Measurements from ENCODE around the gene UNC13D. TPM values are rescaled to one million over a fixed set of nuclear protein-coding genes. Genes with fewer than 3 reads are reported as not detected.

Gene UNC13D
- total RNA-seq, 1 experiment from 2014 or later: 12.7 TPM

DNA sequence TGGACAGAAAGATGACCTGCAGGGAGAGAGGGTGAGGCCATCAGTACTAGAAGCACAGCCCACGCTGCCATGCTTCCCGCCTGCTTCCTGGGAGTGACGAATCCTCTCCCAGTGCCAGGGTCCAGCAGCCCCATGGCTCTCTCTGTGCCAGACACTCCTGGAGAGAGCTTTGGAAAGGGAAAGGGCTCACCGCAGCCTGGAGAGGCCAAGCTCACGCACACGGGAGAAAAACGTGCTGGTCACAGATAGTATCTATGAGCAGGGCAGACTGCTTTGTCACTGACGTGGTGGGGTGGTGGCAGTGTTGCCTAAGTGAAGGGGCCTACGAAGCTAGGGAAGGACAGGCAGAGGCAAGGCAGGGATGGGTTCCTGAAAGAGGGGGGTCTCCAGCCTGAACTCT, 5.5 kb upstream of the UNC13D start:
- Histone ChIP-seq H3K9me3 (ENCODE audit: control insufficient read depth, insufficient read depth, low read depth, low read length) (no peaks in the 10 kb centered on the region), H3K27me3 (ENCODE audit: control insufficient read depth, insufficient read depth, low read length) (no peaks in the 10 kb centered on the region), H3K4me1 (ENCODE audit: control insufficient read depth, insufficient read depth, low read length) (peaks cover 42% of the 10 kb centered on the region), H3K4me3 (ENCODE audit: low read depth in 2 of 2, low read length in 2 of 2) (no peak overlapping the region), H3K27ac (ENCODE audit: low read length) (no peak overlapping the region), H3K36me3 (ENCODE audit: control insufficient read depth, insufficient read depth, low read length) (no peaks in the 10 kb centered on the region; the same call in 1 of the 2 replicates)
- DNase-seq (ENCODE audit: low read depth, low spot score) (no peak), ATAC-seq (no peak)
- TF ChIP-seq, protein P1, sequence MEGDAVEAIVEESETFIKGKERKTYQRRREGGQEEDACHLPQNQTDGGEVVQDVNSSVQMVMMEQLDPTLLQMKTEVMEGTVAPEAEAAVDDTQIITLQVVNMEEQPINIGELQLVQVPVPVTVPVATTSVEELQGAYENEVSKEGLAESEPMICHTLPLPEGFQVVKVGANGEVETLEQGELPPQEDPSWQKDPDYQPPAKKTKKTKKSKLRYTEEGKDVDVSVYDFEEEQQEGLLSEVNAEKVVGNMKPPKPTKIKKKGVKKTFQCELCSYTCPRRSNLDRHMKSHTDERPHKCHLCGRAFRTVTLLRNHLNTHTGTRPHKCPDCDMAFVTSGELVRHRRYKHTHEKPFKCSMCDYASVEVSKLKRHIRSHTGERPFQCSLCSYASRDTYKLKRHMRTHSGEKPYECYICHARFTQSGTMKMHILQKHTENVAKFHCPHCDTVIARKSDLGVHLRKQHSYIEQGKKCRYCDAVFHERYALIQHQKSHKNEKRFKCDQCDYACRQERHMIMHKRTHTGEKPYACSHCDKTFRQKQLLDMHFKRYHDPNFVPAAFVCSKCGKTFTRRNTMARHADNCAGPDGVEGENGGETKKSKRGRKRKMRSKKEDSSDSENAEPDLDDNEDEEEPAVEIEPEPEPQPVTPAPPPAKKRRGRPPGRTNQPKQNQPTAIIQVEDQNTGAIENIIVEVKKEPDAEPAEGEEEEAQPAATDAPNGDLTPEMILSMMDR (IDR thresholded peaks at IDR 0.05): no peak
- no peak for TF ChIP-seq SIN3A (IDR thresholded peaks at IDR 0.05; ENCODE audit: borderline replicate concordance, insufficient read depth, low read depth, low read length)
- TF ChIP-seq POLR2AphosphoS5 (IDR thresholded peaks at IDR 0.05; ENCODE audit: low read depth, low read length): no peak
- TF ChIP-seq TCF7L2 (IDR thresholded peaks at IDR 0.05; ENCODE audit: low read depth, low read length): no peak
- TF ChIP-seq, protein P2, sequence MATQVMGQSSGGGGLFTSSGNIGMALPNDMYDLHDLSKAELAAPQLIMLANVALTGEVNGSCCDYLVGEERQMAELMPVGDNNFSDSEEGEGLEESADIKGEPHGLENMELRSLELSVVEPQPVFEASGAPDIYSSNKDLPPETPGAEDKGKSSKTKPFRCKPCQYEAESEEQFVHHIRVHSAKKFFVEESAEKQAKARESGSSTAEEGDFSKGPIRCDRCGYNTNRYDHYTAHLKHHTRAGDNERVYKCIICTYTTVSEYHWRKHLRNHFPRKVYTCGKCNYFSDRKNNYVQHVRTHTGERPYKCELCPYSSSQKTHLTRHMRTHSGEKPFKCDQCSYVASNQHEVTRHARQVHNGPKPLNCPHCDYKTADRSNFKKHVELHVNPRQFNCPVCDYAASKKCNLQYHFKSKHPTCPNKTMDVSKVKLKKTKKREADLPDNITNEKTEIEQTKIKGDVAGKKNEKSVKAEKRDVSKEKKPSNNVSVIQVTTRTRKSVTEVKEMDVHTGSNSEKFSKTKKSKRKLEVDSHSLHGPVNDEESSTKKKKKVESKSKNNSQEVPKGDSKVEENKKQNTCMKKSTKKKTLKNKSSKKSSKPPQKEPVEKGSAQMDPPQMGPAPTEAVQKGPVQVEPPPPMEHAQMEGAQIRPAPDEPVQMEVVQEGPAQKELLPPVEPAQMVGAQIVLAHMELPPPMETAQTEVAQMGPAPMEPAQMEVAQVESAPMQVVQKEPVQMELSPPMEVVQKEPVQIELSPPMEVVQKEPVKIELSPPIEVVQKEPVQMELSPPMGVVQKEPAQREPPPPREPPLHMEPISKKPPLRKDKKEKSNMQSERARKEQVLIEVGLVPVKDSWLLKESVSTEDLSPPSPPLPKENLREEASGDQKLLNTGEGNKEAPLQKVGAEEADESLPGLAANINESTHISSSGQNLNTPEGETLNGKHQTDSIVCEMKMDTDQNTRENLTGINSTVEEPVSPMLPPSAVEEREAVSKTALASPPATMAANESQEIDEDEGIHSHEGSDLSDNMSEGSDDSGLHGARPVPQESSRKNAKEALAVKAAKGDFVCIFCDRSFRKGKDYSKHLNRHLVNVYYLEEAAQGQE (IDR thresholded peaks at IDR 0.05; ENCODE audit: insufficient read depth in 1 of 2, low read depth in 2 of 2, low read length in 1 of 2): no peak
- ChIA-PET POLR2A (interaction anchor here (0.7 kb wide), 1 partner anchor 46 kb away, joined by 4 read pairs; no protein-coding TSS in a partner anchor), CTCF (interaction anchor here (0.6 to 1.0 kb wide), 3 partner anchors 21 to 70 kb away, joined by 3 to 4 read pairs (median 4); no protein-coding TSS in a partner anchor)
- BruUV-seq (replicated peaks): no TSS peak
- intact Hi-C loops (cut with micrococcal nuclease; ENCODE audit: unreplicated experiment) (no loop called here), in situ Hi-C loops (cut with HindIII; ENCODE audit: low pct_unique_long_range_greater_than_20kb, low sequenced_read_pairs) (no loop called here)

DNA sequence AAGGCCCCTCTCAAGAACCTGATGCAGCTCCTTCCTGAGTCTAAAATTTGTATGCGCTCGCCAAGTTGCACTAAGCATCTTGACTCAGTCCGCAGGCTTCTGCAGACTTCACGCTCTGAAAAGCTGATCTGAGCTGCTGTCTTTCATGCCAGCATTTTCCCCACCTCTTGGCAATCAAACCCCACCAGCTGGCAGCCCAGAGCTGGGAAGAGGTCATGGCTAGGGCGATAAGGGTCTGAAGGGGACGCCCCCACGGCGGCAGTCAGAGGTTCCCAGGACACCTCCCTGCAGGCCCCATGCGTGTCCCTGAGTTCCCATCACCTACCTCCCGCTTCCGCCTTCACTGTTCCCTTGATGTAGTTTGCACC, 5.1 kb upstream of the UNC13D start:
- H3K36me3 ChIP-seq (ENCODE audit: control insufficient read depth, insufficient read depth, low read length): no peaks in the 10 kb centered on the region; the same call in 1 of the 2 replicates
- TF ChIP-seq, protein P2 (IDR thresholded peaks at IDR 0.05; ENCODE audit: insufficient read depth in 1 of 2, low read depth in 2 of 2, low read length in 1 of 2): no peak
- TF ChIP-seq POLR2AphosphoS5 (IDR thresholded peaks at IDR 0.05; ENCODE audit: low read depth, low read length): no peak
- TF ChIP-seq, protein P1 (IDR thresholded peaks at IDR 0.05): no peak
- DNase-seq (ENCODE audit: low read depth, low spot score): no peak
- no peaks in the 10 kb centered on the region for H3K9me3 ChIP-seq (ENCODE audit: control insufficient read depth, insufficient read depth, low read depth, low read length)
- H3K4me3 ChIP-seq (ENCODE audit: low read depth in 2 of 2, low read length in 2 of 2): no peak overlapping the region
- no peak for ATAC-seq
- ChIA-PET CTCF (interaction anchor here (0.8 kb wide), 1 partner anchor 69 kb away, joined by 4 read pairs; no protein-coding TSS in a partner anchor), POLR2A (no interaction called here)
- H3K27me3 ChIP-seq (ENCODE audit: control insufficient read depth, insufficient read depth, low read length): no peaks in the 10 kb centered on the region
- no TSS peak for BruUV-seq (replicated peaks)
- H3K4me1 ChIP-seq (ENCODE audit: control insufficient read depth, insufficient read depth, low read length): peaks cover 44% of the 10 kb centered on the region
- intact Hi-C loops (cut with micrococcal nuclease; ENCODE audit: unreplicated experiment): no loop called here
- in situ Hi-C loops (cut with HindIII; ENCODE audit: low pct_unique_long_range_greater_than_20kb, low sequenced_read_pairs): no loop called here
- H3K27ac ChIP-seq (ENCODE audit: low read length): no peak overlapping the region
